PC-9 (cell line): ENCODE data around the gene FARS2. TPM values are rescaled to one million over a fixed set of nuclear protein-coding genes. Genes with fewer than 3 reads are reported as not detected.

Experiments
- BruUV-seq: library from RNA; stranded (reverse); fragments of 400-500 nt; replicated peaks from 2 replicates; lab custom pipeline; 2021; lab: Mats Ljungman, UMichigan
- CTCF ChIA-PET: fragments of 300-600 bp; sonication (Branson Sonifier 250); formaldehyde crosslinking; loops from one replicate; lab custom pipeline; 2022; ENCODE audit warnings: antibody characterized with exemption; lab: Charles Lee
- POLR2A ChIA-PET: fragments of 300-600 bp; sonication (Branson Sonifier 250); formaldehyde crosslinking; loops from one replicate; lab custom pipeline; 2022; ENCODE audit warnings: antibody characterized with exemption; ENCODE audit not compliant: unreplicated experiment; lab: Charles Lee
- DNase-seq, 2 experiments: peaks; one replicate each; pipeline versions ENCODE4 v3.0.0 to v3.0.0-alpha.2; 2015 to 2022; ENCODE audit warnings: mixed read lengths in 1 of 2
- H2AFZ ChIP-seq: fragments of 200-600 bp; sonication (generic); 2 replicates; pipeline ENCODE4 v1.8.1; 2017; ENCODE audit warnings: antibody characterized with exemption
- H3F3A ChIP-seq: fragments of 200-600 bp; sonication (generic); 2 replicates; pipeline ENCODE4 v1.8.1; 2017; ENCODE audit warnings: antibody characterized with exemption, mild to moderate bottlenecking, low read depth; ENCODE audit not compliant: insufficient read depth
- H3K27ac ChIP-seq: fragments of 200-600 bp; sonication (generic); 2 replicates; pipeline ENCODE4 v1.6.1; 2016; ENCODE audit warnings: mixed run types
- H3K27me3 ChIP-seq: fragments of 200-600 bp; sonication (generic); 2 replicates; pipeline ENCODE4 v1.6.1; 2016; ENCODE audit warnings: low read depth, mixed run types; ENCODE audit not compliant: insufficient read depth
- H3K36me3 ChIP-seq: fragments of 200-600 bp; sonication (generic); 2 replicates; pipeline ENCODE4 v1.6.1; 2016; ENCODE audit warnings: low read depth, mixed run types
- H3K4me1 ChIP-seq: fragments of 200-600 bp; sonication (generic); replicated peaks from 2 replicates; pipeline ENCODE4 v1.6.1; 2016; ENCODE audit warnings: mixed run types; ENCODE audit not compliant: insufficient read depth
- H3K4me2 ChIP-seq: fragments of 200-600 bp; sonication (generic); 2 replicates; pipeline ENCODE4 v1.6.1; 2017; ENCODE audit warnings: mixed run types
- H3K4me3 ChIP-seq: fragments of 200-600 bp; sonication (generic); 2 replicates; pipeline ENCODE4 v1.6.1; 2016; ENCODE audit warnings: mixed run types
- H3K79me2 ChIP-seq: fragments of 200-600 bp; sonication (generic); 2 replicates; pipeline ENCODE4 v1.6.1; 2017; ENCODE audit warnings: low read depth, mixed run types
- H3K9me2 ChIP-seq: fragments of 200-600 bp; sonication (generic); 2 replicates; pipeline ENCODE4 v1.8.1; 2017; ENCODE audit warnings: mild to moderate bottlenecking; ENCODE audit not compliant: insufficient read depth
- H3K9me3 ChIP-seq: fragments of 200-600 bp; sonication (generic); 2 replicates; pipeline ENCODE4 v1.8.1; 2016; ENCODE audit warnings: low read depth; ENCODE audit not compliant: insufficient read depth
- H4K20me1 ChIP-seq: fragments of 200-600 bp; sonication (generic); 2 replicates; pipeline ENCODE4 v1.8.1; 2017; ENCODE audit not compliant: insufficient read depth
- CTCF ChIP-seq: fragments of 200-600 bp; sonication (generic); conservative IDR thresholded peaks from 2 replicates; pipeline ENCODE4 v1.6.1; 2017; ENCODE audit warnings: mixed run types, antibody characterized with exemption, mild to moderate bottlenecking, moderate library complexity
- EZH2 ChIP-seq: fragments of 200-600 bp; sonication (generic); IDR thresholded peaks from 2 replicates; pipeline ENCODE4 v1.8.0; 2017; ENCODE audit warnings: antibody characterized with exemption, low read depth
- intact Hi-C: fragments of 100-400 bp; cut with micrococcal nuclease; formaldehyde crosslinking; loops from one replicate; pipeline ENCODE4 v1.10.0; 2022; ENCODE audit not compliant: unreplicated experiment
- total RNA-seq: library from RNA; stranded (reverse); gene quantifications from 2 replicates; pipeline ENCODE4 v1.2.3, GENCODE V29; 2021

FARS2 gene
- total RNA-seq, 1 experiment from 2014 or later = 26.7 TPM

GRCh38 chr6:5537967-5538366, 276.7 kb downstream of the FARS2 start:
- H3K27ac ChIP-seq = no peak overlapping the region

GRCh38 chr6:5540370-5540769, 279.1 kb downstream of the FARS2 start:
- no peaks in the 10 kb centered on the region for H4K20me1 ChIP-seq
- H3K4me2 ChIP-seq = no peak overlapping the region
- H3F3A ChIP-seq = no peaks in the 10 kb centered on the region
- TF ChIP-seq CTCF (no peak), EZH2 (no peak)
- ChIA-PET POLR2A (no interaction called here), CTCF (no interaction called here)
- H3K4me3 ChIP-seq = no peak overlapping the region
- H3K27ac ChIP-seq = no peak overlapping the region
- H3K36me3 ChIP-seq = no peaks in the 10 kb centered on the region
- H3K9me3 ChIP-seq = peaks cover 8% of the 10 kb centered on the region; the same call in 1 of the 2 replicates
- no peaks in the 10 kb centered on the region for H3K27me3 ChIP-seq
- no peaks in the 10 kb centered on the region for H3K9me2 ChIP-seq
- H3K4me1 ChIP-seq = peaks cover 17% of the 10 kb centered on the region
- H2AFZ ChIP-seq = no peak overlapping the region
- no peak for DNase-seq
- intact Hi-C loops = no loop called here
- no peaks in the 10 kb centered on the region for H3K79me2 ChIP-seq
- no TSS peak for BruUV-seq

More at GRCh38 chr6:5537967-5538366, 276.7 kb downstream of the FARS2 start:
- ChIA-PET CTCF (no interaction called here), POLR2A (no interaction called here)
- H3K4me3 ChIP-seq = no peak overlapping the region
- no peaks in the 10 kb centered on the region for H3K27me3 ChIP-seq
- no peak overlapping the region for H3K4me2 ChIP-seq
- DNase-seq = no peak
- no peak overlapping the region for H2AFZ ChIP-seq
- no peaks in the 10 kb centered on the region for H3K79me2 ChIP-seq
- peaks cover 8% of the 10 kb centered on the region; the same call in 1 of the 2 replicates for H3K9me3 ChIP-seq
- no TSS peak for BruUV-seq
- TF ChIP-seq EZH2 (no peak), CTCF (no peak)
- intact Hi-C loops = no loop called here
- no peaks in the 10 kb centered on the region for H3K9me2 ChIP-seq
- no peaks in the 10 kb centered on the region for H3F3A ChIP-seq
- no peaks in the 10 kb centered on the region for H3K36me3 ChIP-seq
- H4K20me1 ChIP-seq = no peaks in the 10 kb centered on the region
- peaks cover 17% of the 10 kb centered on the region for H3K4me1 ChIP-seq

- no peaks in the 10 kb centered on the region for H3K9me2 ChIP-seq
- H3K27ac ChIP-seq = 0 out of 2 replicates have a peak overlapping the region, but pooled peaks have one; percentile 67
- H3K79me2 ChIP-seq = no peaks in the 10 kb centered on the region
- H4K20me1 ChIP-seq = no peaks in the 10 kb centered on the region
- peaks cover 8% of the 10 kb centered on the region; the same call in 1 of the 2 replicates for H3K9me3 ChIP-seq
- POLR2A ChIA-PET = no interaction called here
- H3K4me3 ChIP-seq = no peak overlapping the region
- H3F3A ChIP-seq = no peaks in the 10 kb centered on the region
- H3K36me3 ChIP-seq = no peaks in the 10 kb centered on the region
- CTCF ChIA-PET = no interaction called here
- H3K4me1 ChIP-seq = peaks cover 17% of the 10 kb centered on the region
- intact Hi-C loops = no loop called here
- H3K4me2 ChIP-seq = no peak overlapping the region
- no TSS peak for BruUV-seq
- H3K27me3 ChIP-seq = no peaks in the 10 kb centered on the region
- no peak for DNase-seq
- no peak overlapping the region for H2AFZ ChIP-seq
- TF ChIP-seq EZH2 = no peak
- TF ChIP-seq CTCF = no peak
Observed at GRCh38 chr6:5541025-5541424, 279.7 kb downstream of the FARS2 start.
